ENCODE results near the gene RMRP.

RMRP gene

GRCh38 chr9:35680331-35681105 lies 22.7 kb upstream of the RMRP start:
- no peak for TF ChIP-seq CTCF (conservative IDR thresholded peaks at IDR 0.05)
- no peak overlapping the region for H3K27ac ChIP-seq

DNA sequence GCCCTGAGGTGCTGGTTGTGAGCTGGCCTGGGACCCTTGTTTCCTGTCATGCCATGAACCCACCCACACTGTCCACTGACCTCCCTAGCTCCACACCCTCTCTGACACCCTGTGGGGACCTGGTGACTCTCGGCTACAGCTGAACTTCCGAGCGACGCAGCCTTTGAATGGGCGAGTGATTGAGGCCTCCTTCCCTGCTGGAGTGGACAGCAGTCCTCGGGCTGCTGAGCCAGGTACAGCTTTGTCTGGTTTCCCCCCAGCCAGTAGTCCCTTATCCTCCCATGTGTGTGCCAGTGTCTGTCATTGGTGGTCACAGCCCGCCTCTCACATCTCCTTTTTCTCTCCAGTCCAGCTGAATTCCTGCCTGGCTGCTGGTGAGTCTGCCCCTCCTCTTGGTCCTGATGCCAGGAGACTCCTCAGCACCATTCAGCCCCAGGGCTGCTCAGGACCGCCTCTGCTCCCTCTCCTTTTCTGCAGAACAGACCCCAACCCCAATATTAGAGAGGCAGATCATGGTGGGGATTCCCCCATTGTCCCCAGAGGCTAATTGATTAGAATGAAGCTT lies 22.0 kb upstream of the RMRP start:
- no peak overlapping the region for H3K27ac ChIP-seq

GRCh38 chr9:35679091-35679490 lies 21.3 kb upstream of the RMRP start:
- H3K27ac ChIP-seq: no peak overlapping the region
- no peak for TF ChIP-seq CTCF (conservative IDR thresholded peaks at IDR 0.05)

More for the DNA sequence above, 22.0 kb upstream of the RMRP start:
- TF ChIP-seq CTCF (conservative IDR thresholded peaks at IDR 0.05): no peak

DNA sequence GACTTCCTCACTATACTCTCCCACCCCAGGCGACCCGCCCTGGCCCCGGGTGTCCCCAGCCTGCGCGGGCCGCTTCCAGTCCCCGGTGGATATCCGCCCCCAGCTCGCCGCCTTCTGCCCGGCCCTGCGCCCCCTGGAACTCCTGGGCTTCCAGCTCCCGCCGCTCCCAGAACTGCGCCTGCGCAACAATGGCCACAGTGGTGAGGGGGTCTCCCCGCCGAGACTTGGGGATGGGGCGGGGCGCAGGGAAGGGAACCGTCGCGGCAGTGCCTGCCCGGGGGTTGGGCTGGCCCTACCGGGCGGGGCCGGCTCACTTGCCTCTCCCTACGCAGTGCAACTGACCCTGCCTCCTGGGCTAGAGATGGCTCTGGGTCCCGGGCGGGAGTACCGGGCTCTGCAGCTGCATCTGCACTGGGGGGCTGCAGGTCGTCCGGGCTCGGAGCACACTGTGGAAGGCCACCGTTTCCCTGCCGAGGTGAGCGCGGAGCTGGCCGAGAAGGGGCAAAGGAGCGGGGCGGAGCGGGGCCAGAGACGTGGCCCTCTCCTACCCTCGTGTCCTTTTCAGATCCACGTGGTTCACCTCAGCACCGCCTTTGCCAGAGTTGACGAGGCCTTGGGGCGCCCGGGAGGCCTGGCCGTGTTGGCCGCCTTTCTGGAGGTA lies 18.0 kb upstream of the RMRP start:
- H3K27ac ChIP-seq: peak overlapping the region; percentile 46; the same call in 1 of the 2 replicates
- TF ChIP-seq CTCF (conservative IDR thresholded peaks at IDR 0.05): no peak

DNA sequence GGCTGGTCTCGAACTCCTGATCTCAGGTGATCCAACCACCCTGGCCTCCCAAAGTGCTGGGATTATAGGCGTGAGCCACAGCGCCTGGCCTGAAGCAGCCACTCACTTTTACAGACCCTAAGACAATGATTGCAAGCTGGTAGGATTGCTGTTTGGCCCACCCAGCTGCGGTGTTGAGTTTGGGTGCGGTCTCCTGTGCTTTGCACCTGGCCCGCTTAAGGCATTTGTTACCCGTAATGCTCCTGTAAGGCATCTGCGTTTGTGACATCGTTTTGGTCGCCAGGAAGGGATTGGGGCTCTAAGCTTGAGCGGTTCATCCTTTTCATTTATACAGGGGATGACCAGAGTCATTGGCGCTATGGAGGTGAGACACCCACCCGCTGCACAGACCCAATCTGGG lies 17.4 kb upstream of the RMRP start:
- H3K27ac ChIP-seq: no peak overlapping the region; the same call in 1 of the 2 replicates
- TF ChIP-seq CTCF (conservative IDR thresholded peaks at IDR 0.05): no peak

GRCh38 chr9:35674025-35674361 lies 16.2 kb upstream of the RMRP start:
- TF ChIP-seq CTCF (conservative IDR thresholded peaks at IDR 0.05): no peak
- no peak overlapping the region for H3K27ac ChIP-seq

GRCh38 chr9:35673132-35674024 lies 15.6 kb upstream of the RMRP start, which contains the start of gene CA9:
CA9 (plus strand) TSS chr9:35673928; CDS start chr9:35673960, 32 bp downstream.
- no peak within 1 kb of the TSS for H3K27ac ChIP-seq
- TF ChIP-seq CTCF (conservative IDR thresholded peaks at IDR 0.05): no peak

All from VCaP (cell line).